A549 treated with DMSO at 1 μM for 4 hours (cell line): ENCODE data around the gene ECT2. TPM values are rescaled to one million over a fixed set of nuclear protein-coding genes. Genes with fewer than 3 reads are reported as not detected.

Experiments used
- total RNA-seq: library from RNA; stranded (reverse); fragments of 200-300 nt; extraction: Qiagen RNA extraction; gene quantifications from 5 replicates; pipeline ENCODE4 v1.2.3, GENCODE V29; 2022; ENCODE audit warnings: low read depth

Gene ECT2, protein sequence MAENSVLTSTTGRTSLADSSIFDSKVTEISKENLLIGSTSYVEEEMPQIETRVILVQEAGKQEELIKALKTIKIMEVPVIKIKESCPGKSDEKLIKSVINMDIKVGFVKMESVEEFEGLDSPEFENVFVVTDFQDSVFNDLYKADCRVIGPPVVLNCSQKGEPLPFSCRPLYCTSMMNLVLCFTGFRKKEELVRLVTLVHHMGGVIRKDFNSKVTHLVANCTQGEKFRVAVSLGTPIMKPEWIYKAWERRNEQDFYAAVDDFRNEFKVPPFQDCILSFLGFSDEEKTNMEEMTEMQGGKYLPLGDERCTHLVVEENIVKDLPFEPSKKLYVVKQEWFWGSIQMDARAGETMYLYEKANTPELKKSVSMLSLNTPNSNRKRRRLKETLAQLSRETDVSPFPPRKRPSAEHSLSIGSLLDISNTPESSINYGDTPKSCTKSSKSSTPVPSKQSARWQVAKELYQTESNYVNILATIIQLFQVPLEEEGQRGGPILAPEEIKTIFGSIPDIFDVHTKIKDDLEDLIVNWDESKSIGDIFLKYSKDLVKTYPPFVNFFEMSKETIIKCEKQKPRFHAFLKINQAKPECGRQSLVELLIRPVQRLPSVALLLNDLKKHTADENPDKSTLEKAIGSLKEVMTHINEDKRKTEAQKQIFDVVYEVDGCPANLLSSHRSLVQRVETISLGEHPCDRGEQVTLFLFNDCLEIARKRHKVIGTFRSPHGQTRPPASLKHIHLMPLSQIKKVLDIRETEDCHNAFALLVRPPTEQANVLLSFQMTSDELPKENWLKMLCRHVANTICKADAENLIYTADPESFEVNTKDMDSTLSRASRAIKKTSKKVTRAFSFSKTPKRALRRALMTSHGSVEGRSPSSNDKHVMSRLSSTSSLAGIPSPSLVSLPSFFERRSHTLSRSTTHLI
- total RNA-seq = 75.6 to 101 TPM (median 89.6 TPM) in 5 replicates

DNA sequence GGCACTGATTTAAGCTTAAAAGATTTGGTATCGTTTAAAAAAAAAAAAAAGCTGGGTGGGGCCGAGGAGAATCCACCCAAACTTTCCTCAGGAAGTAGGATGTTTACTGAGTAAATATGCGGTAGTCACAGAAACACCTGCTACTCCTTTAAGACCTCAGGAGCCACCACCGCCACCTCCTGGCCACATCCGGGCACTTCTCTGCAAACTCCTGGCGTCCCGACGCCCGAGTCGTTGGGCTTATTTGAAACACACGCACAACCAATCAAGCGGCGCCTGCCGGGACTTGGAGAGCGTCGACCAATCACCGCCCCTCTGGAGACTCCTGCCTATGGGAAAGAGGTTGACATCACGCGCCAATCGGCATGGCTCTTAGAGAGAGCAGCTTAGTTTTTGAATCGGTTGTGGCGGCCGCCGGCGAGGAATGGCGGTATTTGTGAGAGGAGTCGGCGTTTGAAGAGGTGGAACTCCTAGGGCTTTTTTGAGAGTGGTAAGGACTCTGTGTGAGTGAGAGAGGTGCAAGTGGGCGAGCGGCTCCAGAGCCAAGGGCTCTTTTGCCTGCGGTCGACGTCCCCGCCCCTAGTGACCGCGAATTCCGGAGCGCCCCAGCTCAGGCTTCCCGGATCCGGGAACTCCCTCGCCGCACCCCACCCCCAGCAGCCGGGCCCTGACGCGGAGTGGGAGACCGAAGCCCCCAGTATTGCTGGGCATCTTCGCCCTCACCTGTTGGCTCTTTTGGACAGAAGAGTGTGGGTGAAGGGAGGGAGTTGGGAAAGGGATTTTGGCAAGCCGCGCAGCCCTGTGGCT lies at the start of gene ECT2:
TSS of gene ECT2 (plus strand) at position 359 of the 807 bp plus-strand sequence. CDS start 3,805 bp downstream, outside the sequence.

DNA sequence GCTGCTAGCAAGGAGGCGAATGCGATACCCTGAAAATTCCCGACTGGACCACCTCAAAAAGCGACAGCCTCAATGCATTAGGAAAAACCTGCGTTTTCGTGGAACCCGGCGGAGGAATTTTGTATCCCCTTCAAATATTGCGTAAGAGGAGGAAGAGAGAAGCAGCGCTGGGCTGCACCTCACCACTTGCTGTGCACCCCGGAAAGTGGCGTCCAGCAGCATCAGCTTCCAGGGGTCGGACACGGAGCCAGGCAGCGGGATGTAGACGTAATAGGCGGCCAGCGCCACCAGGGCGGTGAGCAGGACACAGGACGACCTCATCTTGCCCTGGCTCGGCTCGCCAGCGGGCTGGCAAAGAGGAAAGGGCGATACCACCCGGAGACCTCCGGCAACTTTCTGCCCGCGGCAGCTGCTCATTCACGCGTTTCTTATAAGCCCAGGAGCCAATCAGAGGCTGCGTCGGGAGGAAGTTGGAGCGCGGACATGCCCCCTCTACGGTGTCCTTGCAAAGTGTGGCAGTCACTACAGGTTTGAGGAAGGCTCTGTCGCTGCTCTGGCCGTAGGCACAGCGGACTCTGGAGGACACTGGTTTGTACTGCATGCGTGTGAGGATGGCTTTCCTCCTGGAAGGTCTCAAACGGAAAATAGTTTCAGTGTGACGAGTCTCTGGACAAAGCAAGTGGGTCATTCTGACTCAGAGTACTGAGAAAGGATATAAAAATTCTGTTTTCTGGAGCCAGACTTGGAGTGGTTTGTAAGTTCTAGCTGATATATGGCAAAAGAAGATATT lies 39.7 kb upstream of the ECT2 start, which contains the start of gene NCEH1:
TSS of gene NCEH1 (minus strand) at position 404 of the 790 bp plus-strand sequence. CDS start at position 321, 83 bp downstream.

Other genes starting within 250 kb of the ECT2 start
- gene TNFSF10, start 227.3 kb upstream of the ECT2 start, total RNA-seq = 0.10 to 0.20 TPM (median 0.13 TPM) in 4 of 5 replicates, not detected in the other
- 34.3 to 40.8 TPM (median 40.3 TPM) in 5 replicates for gene NCEH1, start 39.7 kb upstream of the ECT2 start, total RNA-seq